Pancreas (tissue), 10 donors: Measurements from ENCODE around the gene IBA57. TPM values are rescaled to one million over a fixed set of nuclear protein-coding genes. Genes with fewer than 3 reads are reported as not detected.
"Not testable (repeated sequence)": the region's sequence is repeated elsewhere in the genome, so short reads cannot be mapped to it uniquely, and the experiment has no call there.

Experiments used
- ATAC-seq, 4 donors: fragments of 200-7000 bp; cut with Tn5 transposase; one replicate each; pipeline versions ENCODE4 v1.8.0 to v1.9.1; 2020; ENCODE audit warnings: mild to moderate bottlenecking in 4 of 4, moderate library complexity in 4 of 4
- DNase-seq, 6 donors: peaks; one replicate each; pipeline ENCODE4 v3.0.0-alpha.2; 2020
- FAIRE-seq: peaks from 2 replicates; lab custom pipeline; 2012; peaks lifted over from hg19 to GRCh38; lab: Jason Lieb, UNC
- H3K27ac ChIP-seq, 4 donors: fragments of 200-600 bp; sonication (generic); 1 replicate in 3 of 4; 2 replicates in 1 of 4; pipeline versions ENCODE4 v1.5.0 to v1.8.0; 2020
- H3K27me3 ChIP-seq, 4 donors: fragments of 200-600 bp; one replicate each; pipeline ENCODE4 v1.8.0; 2021
- H3K36me3 ChIP-seq, 3 donors: fragments of 200-600 bp; sonication (generic) in 1 of 3; one replicate each; pipeline versions ENCODE4 v1.5.0 to v1.8.0; 2020 to 2021
- H3K4me1 ChIP-seq, 3 donors: fragments of 200-600 bp; one replicate each; pipeline ENCODE4 v1.8.0; 2021
- H3K4me3 ChIP-seq, 4 donors: fragments of 200-600 bp; sonication (generic) in 2 of 4; one replicate each; pipeline versions ENCODE4 v1.5.0 to v1.8.0; 2020 to 2021
- H3K9me3 ChIP-seq, 4 donors: fragments of 200-600 bp; one replicate each; pipeline ENCODE4 v1.8.0; 2021
- CTCF ChIP-seq, 4 donors: fragments of 200-600 bp; sonication (generic) in 3 of 4; IDR thresholded peaks; one replicate each; pipeline versions ENCODE4 v1.5.0 to v1.8.0; 2021; ENCODE audit warnings: antibody characterized with exemption in 4 of 4
- WGBS, 2 donors: extraction: QIAGEN DNeasy Blood & Tissue Kit; methylation state at CpG; one replicate each; pipeline ENCODE4 v1.1.7; 2013; 5-methylcytosine and 5-hydroxymethylcytosine counted together
- intact Hi-C, 3 donors: fragments of 100-400 bp; cut with DNase I; formaldehyde crosslinking; loops; one replicate each; pipeline versions ENCODE4 v1.11.1 to v1.14.2; 2022
- polyA plus RNA-seq, 2 donors: library from polyadenylated mRNA; stranded (reverse); fragments of 200-250 nt; gene quantifications; one replicate each; pipeline ENCODE4 v1.2.3, GENCODE V29; 2013
- total RNA-seq, 6 donors: library from RNA; stranded (reverse); fragmentation: NEBNext Ultra II Directional in 4 of 6; extraction: Animal tissue kit (Norgen Biotek cat#: 25700) in 4 of 6; gene quantifications; one replicate each; pipeline versions ENCODE4 v1.2.1 to v1.2.4, GENCODE V29; 2021 to 2023
- donor health status: healthy with polysubstance abuse.
- donor health status: DM: no; HTN: no; CAD: no; lungs with moderate emphysema.
- donor health status: DM: no; HTN: no; CAD: no.
- donor health status: control.
- donor health status: control.
- donor health status: Bipolar disorder and iron deficiency.
- donor health status: DM: yes; HTN: yes; CAD: no.
- donor health status: DM: no; HTN: no; CAD: no.
- donor health status: DM: no; HTN: no; CAD: no.
- donor health status: DM: yes; HTN: yes; CAD: no.

Gene IBA57
- total and polyA plus RNA-seq, 8 donors, result 2.4 to 14.4 (median 7.0) TPM

GRCh38 chr1:228169345-228169744 is 3.7 kb downstream of the IBA57 start:
- no peak overlapping the region for H3K27ac ChIP-seq
- DNase-seq, result no peak
- 83 to 90% methylated on average over 2 of the region's 2 CpGs for WGBS, 2 donors
- intact Hi-C loops, result no loop called here
- no peaks in the 10 kb centered on the region for H3K4me1 ChIP-seq
- no peaks in the 10 kb centered on the region for H3K9me3 ChIP-seq
- TF ChIP-seq CTCF (IDR thresholded peaks at IDR 0.05), result no peak
- H3K36me3 ChIP-seq, result no peaks in the 10 kb centered on the region
- H3K27me3 ChIP-seq, result no peaks in the 10 kb centered on the region
- no peak overlapping the region for H3K4me3 ChIP-seq
- ATAC-seq, result no peak
- FAIRE-seq, result no peak

DNA sequence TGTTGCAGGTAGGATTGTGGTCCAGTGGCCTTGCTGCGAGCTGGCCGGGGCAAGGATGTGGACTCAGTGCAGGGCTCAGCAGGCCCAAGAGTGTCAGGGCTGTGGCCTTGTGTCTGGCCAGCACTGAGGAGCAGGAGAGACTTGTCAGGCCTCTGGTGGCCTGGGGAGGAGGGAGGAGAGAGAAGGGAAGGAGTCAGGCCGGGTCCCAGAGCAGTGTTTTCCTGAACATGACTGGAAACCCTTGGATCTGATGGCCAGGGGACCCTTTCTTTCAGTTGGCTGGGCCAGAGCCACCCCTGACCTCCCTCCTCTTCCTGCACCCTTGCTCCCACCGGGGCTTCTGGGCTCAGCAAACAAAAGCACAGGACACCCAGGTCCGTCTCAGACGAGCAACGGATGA is 5.1 kb downstream of the IBA57 start:
- Histone ChIP-seq H3K27me3 (no peaks in the 10 kb centered on the region), H3K9me3 (no peaks in the 10 kb centered on the region), H3K4me3 (no peak overlapping the region), H3K4me1 (no peaks in the 10 kb centered on the region), H3K27ac (no peak overlapping the region), H3K36me3 (peaks cover 0 to 4% (median 0%) of the 10 kb centered on the region in 3 donors)
- ATAC-seq (no peak), DNase-seq (peak in 1 of 6 donors; percentile 38), FAIRE-seq (no peak)
- TF ChIP-seq CTCF (IDR thresholded peaks at IDR 0.05), result no peak
- 83 to 92% methylated on average over 7 of the region's 7 CpGs for WGBS, 2 donors
- intact Hi-C loops, result no loop called here

- ATAC-seq, result no peak
- no peak overlapping the region for H3K27ac ChIP-seq
- 77 to 81% methylated on average over 10 of the region's 10 CpGs for WGBS, 2 donors
Measured at GRCh38 chr1:228171221-228171891, 5.8 kb downstream of the IBA57 start.

GRCh38 chr1:228172591-228173527 is 7.3 kb downstream of the IBA57 start:
- no peaks in the 10 kb centered on the region for H3K9me3 ChIP-seq
- intact Hi-C loops, result no loop called here
- 80 to 83% methylated on average over 21 of the region's 21 CpGs for WGBS, 2 donors
- no peaks in the 10 kb centered on the region for H3K4me1 ChIP-seq
- peaks cover 0 to 4% (median 0%) of the 10 kb centered on the region in 3 donors for H3K36me3 ChIP-seq
- TF ChIP-seq CTCF (IDR thresholded peaks at IDR 0.05), result no peak
- ATAC-seq (no peak), DNase-seq (peak in 1 of 6 donors; percentile 49), FAIRE-seq (no peak)
- H3K4me3 ChIP-seq, result no peak overlapping the region
- no peaks in the 10 kb centered on the region for H3K27me3 ChIP-seq
- no peak overlapping the region for H3K27ac ChIP-seq

More at GRCh38 chr1:228171221-228171891, 5.8 kb downstream of the IBA57 start:
- DNase-seq, result peak in 3 of 6 donors; percentile 10 to 61 (median 12)
- H3K4me3 ChIP-seq, result no peak overlapping the region
- no peaks in the 10 kb centered on the region for H3K9me3 ChIP-seq
- FAIRE-seq, result no peak
- H3K4me1 ChIP-seq, result no peaks in the 10 kb centered on the region
- no peak for TF ChIP-seq CTCF (IDR thresholded peaks at IDR 0.05)
- intact Hi-C loops, result no loop called here
- no peaks in the 10 kb centered on the region for H3K27me3 ChIP-seq
- peaks cover 0 to 4% (median 0%) of the 10 kb centered on the region in 3 donors for H3K36me3 ChIP-seq

DNA sequence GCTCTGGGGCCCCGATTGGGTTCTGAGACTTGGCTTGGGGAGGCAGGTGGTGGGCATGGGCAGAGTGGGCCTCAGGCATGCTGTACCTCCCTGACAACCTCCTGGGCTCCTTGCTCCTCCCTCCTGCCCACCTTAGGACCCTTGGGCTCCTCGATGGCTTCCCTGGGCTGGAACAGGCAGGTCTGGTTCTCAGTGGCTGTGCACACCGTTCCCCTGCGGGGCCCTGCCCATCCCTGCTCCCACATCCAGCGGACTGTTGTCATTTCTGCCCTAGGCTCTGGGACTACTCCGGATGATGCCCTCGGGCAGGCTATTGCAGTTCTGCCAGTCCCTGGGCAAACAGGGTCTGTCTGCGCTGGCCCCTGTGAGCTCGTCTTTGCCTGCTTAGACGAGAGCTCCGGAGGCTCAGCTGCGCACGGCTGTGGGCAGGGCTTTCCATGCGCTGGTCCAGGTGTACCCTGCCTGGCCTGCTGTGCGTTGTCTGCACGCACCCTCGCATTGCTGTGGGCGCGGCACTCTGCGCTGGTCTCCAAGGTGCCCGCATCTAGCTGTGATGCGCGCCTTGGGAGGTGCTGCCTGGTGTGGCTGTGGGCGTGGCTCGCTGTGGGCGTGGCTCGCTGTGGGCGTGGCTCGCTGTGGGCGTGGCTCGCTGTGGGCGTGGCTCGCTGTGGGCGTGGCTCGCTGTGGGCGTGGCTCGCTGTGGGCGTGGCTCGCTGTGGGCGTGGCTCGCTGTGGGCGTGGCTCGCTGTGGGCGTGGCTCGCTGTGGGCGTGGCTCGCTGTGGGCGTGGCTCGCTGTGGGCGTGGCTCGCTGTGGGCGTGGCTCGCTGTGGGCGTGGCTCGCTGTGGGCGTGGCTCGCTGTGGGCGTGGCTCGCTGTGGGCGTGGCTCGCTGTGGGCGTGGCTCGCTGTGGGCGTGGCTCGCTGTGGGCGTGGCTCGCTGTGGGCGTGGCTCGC is 8.2 kb downstream of the IBA57 start:
- WGBS, 2 donors, result 60 to 79% methylated on average over 26 to 37 of the region's 69 CpGs
- H3K9me3 ChIP-seq, H3K4me3 ChIP-seq, intact Hi-C loops, H3K4me1 ChIP-seq, H3K27me3 ChIP-seq, H3K36me3 ChIP-seq, H3K27ac ChIP-seq, FAIRE-seq: not testable (repeated sequence)
- DNase-seq (peak in 3 of 6 donors; percentile 17 to 70 (median 55)), ATAC-seq (peak; percentile 7 to 31 (median 26))
